Neural progenitor cell (in vitro differentiated cells): ENCODE measurements around the gene SMG1. TPM values are rescaled to one million over a fixed set of nuclear protein-coding genes. Genes with fewer than 3 reads are reported as not detected.
"Not testable (repeated sequence)": the region's sequence is repeated elsewhere in the genome, so short reads cannot be mapped to it uniquely, and the experiment has no call there.

ENCODE experiments used
- DNase-seq: peaks from one replicate; pipeline ENCODE4 v3.0.0-alpha.2; 2016; ENCODE audit warnings: low spot score
- H2AFZ ChIP-seq: fragments of 200-600 bp; sonication (generic); replicated peaks from 2 replicates; pipeline ENCODE4 v1.6.1; 2016; ENCODE audit warnings: antibody characterized with exemption
- H3F3A ChIP-seq: fragments of 200-600 bp; sonication (generic); 2 replicates; pipeline ENCODE4 v1.6.1; 2016; ENCODE audit warnings: antibody characterized with exemption, low read depth
- H3K27ac ChIP-seq: fragments of 200-600 bp; sonication (generic); 2 replicates; pipeline ENCODE4 v1.5.1; 2016; ENCODE audit warnings: mild to moderate bottlenecking
- H3K27me3 ChIP-seq: fragments of 200-600 bp; sonication (generic); 2 replicates; pipeline ENCODE4 v1.6.1; 2016; ENCODE audit warnings: mild to moderate bottlenecking, moderate library complexity
- H3K36me3 ChIP-seq: fragments of 200-600 bp; sonication (generic); 2 replicates; pipeline ENCODE4 v1.5.1; 2016
- H3K4me1 ChIP-seq: fragments of 200-600 bp; sonication (generic); 2 replicates; pipeline ENCODE4 v1.6.1; 2016; ENCODE audit warnings: mixed run types
- H3K4me2 ChIP-seq: fragments of 200-600 bp; sonication (generic); 2 replicates; pipeline ENCODE4 v1.6.1; 2016
- H3K4me3 ChIP-seq: fragments of 200-600 bp; sonication (generic); 2 replicates; pipeline ENCODE4 v1.5.1; 2016
- H3K79me2 ChIP-seq: fragments of 200-600 bp; sonication (generic); 2 replicates; pipeline ENCODE4 v1.6.1; 2016; ENCODE audit warnings: low read depth
- H3K9ac ChIP-seq: fragments of 200-600 bp; sonication (generic); 2 replicates; pipeline ENCODE4 v1.6.1; 2016
- H3K9me3 ChIP-seq: fragments of 200-600 bp; sonication (generic); 2 replicates; pipeline ENCODE4 v1.5.1; 2016; ENCODE audit warnings: low read depth
- H4K20me1 ChIP-seq: fragments of 200-600 bp; sonication (generic); 2 replicates; pipeline ENCODE4 v1.6.1; 2016; ENCODE audit warnings: low read depth
- H3K27ac Mint-ChIP-seq: 3 replicates; pipeline ENCODE4 v1.8.0; 2021; ENCODE audit warnings: mixed read lengths
- H3K27me3 Mint-ChIP-seq: 2 replicates; pipeline ENCODE4 v1.8.0; 2022; ENCODE audit warnings: low read depth, mild to moderate bottlenecking, inconsistent platforms, moderate library complexity, mixed read lengths; ENCODE audit not compliant: insufficient read depth
- H3K36me3 Mint-ChIP-seq: 3 replicates; pipeline ENCODE4 v1.8.0; 2021; ENCODE audit warnings: mixed read lengths
- H3K4me1 Mint-ChIP-seq: 3 replicates; pipeline ENCODE4 v1.8.0; 2021; ENCODE audit warnings: mixed read lengths
- H3K4me3 Mint-ChIP-seq: 3 replicates; pipeline ENCODE4 v1.8.0; 2021; ENCODE audit warnings: mild to moderate bottlenecking, moderate library complexity, mixed read lengths
- H3K9me3 Mint-ChIP-seq: 3 replicates; pipeline ENCODE4 v1.8.0; 2020; ENCODE audit warnings: mixed read lengths
- total RNA-seq: library from RNA; depleted of rRNA; stranded (reverse); fragments of >200 nt; gene quantifications from 2 replicates; pipeline ENCODE4 v1.2.3, GENCODE V29; 2015; ENCODE audit warnings: low replicate concordance

The SMG1 gene
- total RNA-seq, 1 donor from 2014 or later, result 69.7 TPM

DNA sequence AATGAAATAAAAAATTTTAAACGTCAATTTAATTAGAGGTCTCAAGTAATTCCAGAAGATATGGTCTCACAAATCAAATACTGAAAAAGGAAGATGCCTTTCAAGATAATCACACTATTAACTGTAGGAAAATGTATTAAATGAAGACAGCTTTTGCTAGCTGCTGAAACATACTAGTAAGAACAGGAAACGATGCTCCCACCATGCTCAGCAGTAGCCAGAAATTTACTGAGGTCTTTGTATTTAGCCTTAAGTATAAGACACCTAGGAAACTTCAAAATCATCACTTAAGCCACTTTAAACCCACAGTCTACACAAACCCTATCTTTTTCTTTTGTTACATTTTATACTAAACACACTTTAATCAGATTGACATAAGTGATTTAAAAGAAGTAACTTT lies 16.6 kb downstream of the SMG1 start:
- H3K27me3 ChIP-seq, H2AFZ ChIP-seq, H3F3A ChIP-seq, H3K9me3 Mint-ChIP-seq, H3K4me1 ChIP-seq, H3K4me3 Mint-ChIP-seq, H3K4me2 ChIP-seq, H3K9ac ChIP-seq, H3K9me3 ChIP-seq, H3K27me3 Mint-ChIP-seq, H3K36me3 ChIP-seq, DNase-seq, H3K4me1 Mint-ChIP-seq, H3K4me3 ChIP-seq, H3K27ac Mint-ChIP-seq, H3K27ac ChIP-seq: not testable (repeated sequence)
- Histone ChIP-seq H3K79me2 (peaks cover 100% of the 10 kb centered on the region), H4K20me1 (peaks cover 58% of the 10 kb centered on the region)
- H3K36me3 Mint-ChIP-seq, result peaks cover 14% of the 10 kb centered on the region

DNA sequence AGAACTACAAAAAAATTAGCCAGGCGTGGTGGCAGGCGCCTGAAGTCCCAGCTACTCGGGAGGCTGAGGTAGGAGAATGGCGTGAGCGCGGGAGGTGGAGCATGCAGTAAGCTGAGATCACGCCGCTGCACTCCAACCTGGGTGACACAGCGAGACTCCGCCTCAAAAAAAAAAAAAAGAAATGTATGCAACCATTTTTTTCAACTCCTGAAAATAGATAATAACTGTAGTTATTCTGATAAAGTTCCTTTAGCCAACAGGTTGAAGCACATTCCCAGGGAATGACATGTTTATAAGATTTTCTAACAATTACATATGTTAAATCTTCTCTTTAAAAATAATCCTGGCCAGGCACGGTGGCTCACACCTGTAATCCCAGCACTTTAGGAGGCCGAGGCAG lies 17.5 kb downstream of the SMG1 start:
- not testable (repeated sequence) for DNase-seq, H3K27me3 Mint-ChIP-seq, H3K4me1 ChIP-seq, H3K27ac Mint-ChIP-seq, H3K27ac ChIP-seq, H3K9ac ChIP-seq, H3K4me1 Mint-ChIP-seq, H3K4me3 ChIP-seq, H3K9me3 Mint-ChIP-seq, H3K36me3 ChIP-seq, H3K9me3 ChIP-seq, H2AFZ ChIP-seq, H3K27me3 ChIP-seq, H3F3A ChIP-seq, H3K4me2 ChIP-seq, H3K4me3 Mint-ChIP-seq
- peaks cover 14% of the 10 kb centered on the region for H3K36me3 Mint-ChIP-seq
- Histone ChIP-seq H3K79me2 (peaks cover 99% of the 10 kb centered on the region), H4K20me1 (peaks cover 55% of the 10 kb centered on the region)

DNA sequence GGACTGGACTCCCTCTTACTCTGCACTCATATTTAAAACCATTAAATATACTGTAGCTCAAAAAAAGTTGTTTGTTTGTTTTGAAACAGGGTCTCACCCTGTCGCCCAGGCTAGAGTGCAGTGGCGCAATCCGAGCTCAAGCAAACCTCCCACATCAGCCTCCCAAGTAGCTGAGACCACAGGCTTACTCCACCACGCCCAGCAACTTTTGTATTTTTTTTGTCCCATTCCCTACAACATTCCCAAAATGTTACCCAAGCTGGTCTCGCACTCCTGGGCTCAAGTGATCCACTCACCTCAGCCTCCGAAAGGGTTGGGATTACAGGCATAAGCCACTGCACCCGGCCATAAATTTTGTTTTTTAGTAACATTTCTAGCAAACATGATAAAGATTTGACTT lies 23.4 kb downstream of the SMG1 start:
- not testable (repeated sequence) for H3K9me3 Mint-ChIP-seq, H3K4me1 Mint-ChIP-seq, H3K27me3 Mint-ChIP-seq, H3K4me1 ChIP-seq, H3K4me3 Mint-ChIP-seq, H3K27me3 ChIP-seq, H3K27ac Mint-ChIP-seq, H3K4me3 ChIP-seq, H3K4me2 ChIP-seq, H3F3A ChIP-seq, H3K9ac ChIP-seq, H2AFZ ChIP-seq, H3K9me3 ChIP-seq, DNase-seq, H3K36me3 ChIP-seq, H3K27ac ChIP-seq
- peaks cover 96% of the 10 kb centered on the region for H3K79me2 ChIP-seq
- peaks cover 10% of the 10 kb centered on the region for H3K36me3 Mint-ChIP-seq
- H4K20me1 ChIP-seq, result peaks cover 66% of the 10 kb centered on the region

DNA sequence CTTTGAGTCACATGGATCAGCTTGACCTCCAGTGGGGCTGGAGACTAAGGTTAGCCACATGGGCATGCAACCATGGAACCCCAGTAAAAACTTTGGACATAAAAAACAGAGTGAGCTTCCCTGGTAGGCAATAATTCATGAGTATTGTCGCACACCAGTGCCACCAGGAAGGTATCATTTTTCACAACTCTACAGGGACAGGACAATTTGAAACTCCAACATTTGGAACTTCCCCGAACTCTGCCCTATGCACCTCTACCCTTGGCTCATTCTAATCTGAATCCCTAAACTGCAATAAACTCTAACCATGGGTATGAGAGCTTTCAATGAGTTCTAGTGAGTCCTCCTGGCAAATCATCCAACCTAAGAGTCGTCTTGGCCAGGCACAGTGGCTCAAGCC lies 24.2 kb downstream of the SMG1 start:
- not testable (repeated sequence) for H3K4me1 Mint-ChIP-seq, H2AFZ ChIP-seq, H3K9me3 ChIP-seq, H3K9me3 Mint-ChIP-seq, H3K27ac ChIP-seq, H3K4me2 ChIP-seq, DNase-seq, H3K27me3 Mint-ChIP-seq, H3K4me3 Mint-ChIP-seq, H3K4me1 ChIP-seq, H3F3A ChIP-seq, H3K36me3 ChIP-seq, H3K9ac ChIP-seq, H3K4me3 ChIP-seq, H3K36me3 Mint-ChIP-seq, H3K27me3 ChIP-seq, H3K27ac Mint-ChIP-seq
- Histone ChIP-seq H3K79me2 (peaks cover 96% of the 10 kb centered on the region), H4K20me1 (peaks cover 66% of the 10 kb centered on the region)

DNA sequence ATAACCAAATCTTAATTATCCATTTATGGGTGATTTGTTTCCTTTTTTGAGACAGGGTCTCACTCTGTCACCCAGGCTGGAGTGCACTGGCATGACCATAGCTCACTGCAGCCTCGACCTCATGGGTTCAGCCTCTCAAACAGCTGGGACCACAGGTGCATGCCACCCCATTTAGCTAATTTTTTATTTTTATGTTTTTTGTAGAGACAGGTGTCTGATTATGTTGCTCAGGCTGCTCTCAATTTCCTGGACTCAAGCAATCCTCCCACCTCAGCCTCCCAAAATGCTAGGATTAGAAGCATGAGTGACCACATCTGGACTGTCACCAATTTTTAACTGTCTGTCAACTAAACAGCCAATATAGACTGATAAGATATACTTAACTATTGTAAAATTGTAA lies 25.0 kb downstream of the SMG1 start:
- not testable (repeated sequence) for H3K4me3 Mint-ChIP-seq, H3K4me3 ChIP-seq, DNase-seq, H3K27me3 ChIP-seq, H3K27me3 Mint-ChIP-seq, H3K27ac ChIP-seq, H3K9me3 ChIP-seq, H3K27ac Mint-ChIP-seq, H3K4me1 Mint-ChIP-seq, H3K36me3 Mint-ChIP-seq, H3K9me3 Mint-ChIP-seq, H3K9ac ChIP-seq, H3K4me1 ChIP-seq, H3F3A ChIP-seq, H3K36me3 ChIP-seq, H2AFZ ChIP-seq, H3K4me2 ChIP-seq
- Histone ChIP-seq H3K79me2 (peaks cover 92% of the 10 kb centered on the region), H4K20me1 (peaks cover 62% of the 10 kb centered on the region)

DNA sequence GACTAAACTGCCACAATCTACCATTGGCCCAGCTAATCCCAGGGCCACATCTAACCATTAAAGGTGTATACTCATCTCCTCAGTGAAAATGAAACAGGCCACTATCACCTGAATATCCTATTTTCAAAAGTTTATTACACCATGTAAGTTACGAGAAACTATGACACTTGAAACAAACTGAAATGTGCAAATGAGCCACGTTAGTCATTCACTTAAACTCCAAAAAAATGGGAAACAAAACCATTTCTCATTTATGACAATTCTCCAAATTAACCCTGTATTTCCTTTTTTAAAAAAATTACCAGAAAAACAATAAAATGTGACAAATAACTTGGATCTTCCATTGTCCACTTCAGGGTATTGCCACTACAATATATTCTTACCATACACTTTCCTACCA lies 41.8 kb downstream of the SMG1 start:
- H3K4me1 Mint-ChIP-seq, H3K36me3 ChIP-seq, H3K27me3 ChIP-seq, H3K27ac ChIP-seq, H3F3A ChIP-seq, DNase-seq, H3K36me3 Mint-ChIP-seq, H3K27ac Mint-ChIP-seq, H3K4me3 ChIP-seq, H3K4me1 ChIP-seq, H2AFZ ChIP-seq, H3K9me3 Mint-ChIP-seq, H3K9ac ChIP-seq, H3K79me2 ChIP-seq, H3K4me2 ChIP-seq, H3K27me3 Mint-ChIP-seq, H4K20me1 ChIP-seq, H3K4me3 Mint-ChIP-seq, H3K9me3 ChIP-seq: not testable (repeated sequence)

DNA sequence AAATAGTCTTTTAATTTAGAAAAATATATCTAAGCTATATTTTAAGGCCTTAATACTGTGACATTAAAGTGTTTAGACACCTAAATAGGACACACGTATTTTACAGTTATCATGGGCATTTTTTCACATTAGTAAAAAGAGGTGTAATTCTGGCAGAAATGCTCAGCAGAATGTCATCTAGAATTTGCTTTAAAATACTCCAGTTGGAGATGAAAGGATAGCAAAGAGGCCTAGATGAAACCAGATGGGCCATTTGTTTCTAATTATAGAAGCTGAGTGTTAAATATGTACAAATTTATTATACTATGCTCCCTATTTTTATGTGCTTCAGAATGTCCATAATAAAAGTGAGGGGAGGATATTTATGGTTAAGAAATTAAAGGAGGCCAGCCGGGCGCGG lies 48.5 kb downstream of the SMG1 start:
- not testable (repeated sequence) for H3K4me1 ChIP-seq, H3F3A ChIP-seq, H4K20me1 ChIP-seq, H3K27ac Mint-ChIP-seq, H3K27ac ChIP-seq, H3K9ac ChIP-seq, H3K79me2 ChIP-seq, H3K4me2 ChIP-seq, H3K27me3 Mint-ChIP-seq, H3K4me3 ChIP-seq, DNase-seq, H3K4me3 Mint-ChIP-seq, H3K9me3 ChIP-seq, H3K4me1 Mint-ChIP-seq, H3K27me3 ChIP-seq, H3K9me3 Mint-ChIP-seq, H2AFZ ChIP-seq, H3K36me3 ChIP-seq
- H3K36me3 Mint-ChIP-seq, result peaks cover 10% of the 10 kb centered on the region

DNA sequence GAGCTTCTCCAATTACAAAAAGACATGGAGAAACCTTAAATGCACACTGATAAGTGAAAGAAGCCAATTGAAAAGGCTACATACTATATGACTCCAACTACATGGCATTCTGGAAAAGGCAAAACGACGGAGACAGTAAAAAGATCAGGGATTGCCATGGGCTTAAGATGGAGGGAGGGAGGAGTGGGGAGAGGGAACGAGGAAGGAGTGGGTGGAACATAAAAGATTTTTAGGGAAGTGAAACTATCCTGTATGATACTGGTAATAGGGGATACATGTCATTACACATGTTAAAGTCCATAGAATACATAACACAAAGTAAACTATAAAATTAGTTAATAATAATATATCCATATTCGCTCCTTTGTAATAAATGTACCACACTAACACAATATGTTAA lies 48.9 kb downstream of the SMG1 start:
- DNase-seq, H3K79me2 ChIP-seq, H3K9me3 Mint-ChIP-seq, H3K4me2 ChIP-seq, H3K36me3 Mint-ChIP-seq, H3K4me3 ChIP-seq, H3K27ac ChIP-seq, H3K27ac Mint-ChIP-seq, H3K27me3 ChIP-seq, H4K20me1 ChIP-seq, H3K27me3 Mint-ChIP-seq, H3K4me3 Mint-ChIP-seq, H3K4me1 ChIP-seq, H2AFZ ChIP-seq, H3K4me1 Mint-ChIP-seq, H3F3A ChIP-seq, H3K9ac ChIP-seq, H3K36me3 ChIP-seq, H3K9me3 ChIP-seq: not testable (repeated sequence)

DNA sequence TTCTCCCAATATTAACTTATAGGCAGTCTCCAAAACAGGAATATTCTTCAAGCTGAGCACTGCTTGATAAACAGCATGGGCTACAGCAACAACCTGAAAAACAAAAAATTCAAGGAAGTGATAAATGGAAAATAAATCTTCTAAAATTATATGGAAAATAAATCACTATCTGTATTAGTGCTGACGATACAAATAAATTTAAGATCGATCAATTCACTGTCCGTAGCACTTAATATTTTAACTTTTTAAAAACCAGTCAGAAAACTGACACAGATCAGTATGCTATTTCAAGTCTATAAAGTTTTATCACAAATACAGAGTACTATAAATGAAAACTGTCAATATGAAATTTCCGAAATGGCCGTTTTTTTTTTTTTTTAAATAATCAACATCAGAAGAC lies 49.9 kb downstream of the SMG1 start:
- not testable (repeated sequence) for H4K20me1 ChIP-seq, H3F3A ChIP-seq, DNase-seq, H3K9me3 ChIP-seq, H3K27me3 Mint-ChIP-seq, H3K9ac ChIP-seq, H2AFZ ChIP-seq, H3K4me1 ChIP-seq, H3K9me3 Mint-ChIP-seq, H3K27me3 ChIP-seq, H3K79me2 ChIP-seq, H3K4me3 ChIP-seq, H3K4me2 ChIP-seq, H3K36me3 ChIP-seq, H3K27ac ChIP-seq, H3K4me3 Mint-ChIP-seq, H3K4me1 Mint-ChIP-seq, H3K27ac Mint-ChIP-seq, H3K36me3 Mint-ChIP-seq
